Heart right ventricle (tissue), 16 donors: ENCODE results near the gene ENOX1. TPM values are rescaled to one million over a fixed set of nuclear protein-coding genes. Genes with fewer than 3 reads are reported as not detected.
A peak's percentile ranks its signal among the peaks of the same experiment; 100 is the strongest.

ENCODE experiments used
- ATAC-seq, 8 donors: fragments of 200-7000 bp; cut with Tn5 transposase; one replicate each; pipeline ENCODE4 v1.9.1; 2020; ENCODE audit warnings: mild to moderate bottlenecking in 8 of 8, moderate library complexity in 8 of 8, moderate number of reproducible peaks in 1 of 8
- DNase-seq, 2 donors: peaks; one replicate each; pipeline ENCODE4 v3.0.0-alpha.2; 2020
- H3K27ac ChIP-seq, 10 donors: fragments of 200-600 bp; sonication (generic) in 2 of 10; one replicate each; pipeline versions ENCODE4 v1.5.0 to v1.8.0; 2020 to 2022; ENCODE audit warnings: mild to moderate bottlenecking in 3 of 10
- H3K27me3 ChIP-seq, 7 donors: fragments of 200-600 bp; one replicate each; pipeline ENCODE4 v1.8.0; 2021 to 2022; ENCODE audit warnings: mild to moderate bottlenecking in 2 of 7
- H3K36me3 ChIP-seq, 9 donors: fragments of 200-600 bp; sonication (generic) in 1 of 9; one replicate each; pipeline versions ENCODE4 v1.5.0 to v1.8.0; 2020 to 2022; ENCODE audit warnings: mild to moderate bottlenecking in 2 of 9
- H3K4me1 ChIP-seq, 9 donors: fragments of 200-600 bp; sonication (generic) in 1 of 9; one replicate each; pipeline versions ENCODE4 v1.5.0 to v1.8.0; 2020 to 2022; ENCODE audit warnings: mild to moderate bottlenecking in 4 of 9
- H3K4me3 ChIP-seq, 10 donors: fragments of 200-600 bp; sonication (generic) in 2 of 10; one replicate each; pipeline versions ENCODE4 v1.5.0 to v1.8.0; 2020 to 2022; ENCODE audit warnings: mild to moderate bottlenecking in 7 of 10, moderate library complexity in 2 of 10
- H3K9me3 ChIP-seq, 11 donors: fragments of 200-600 bp in 10 of 11; sonication (generic) in 2 of 11; one replicate each; pipeline versions ENCODE4 v1.5.0 to v1.8.0; 2013 to 2022; ENCODE audit warnings: mild to moderate bottlenecking in 2 of 11, control low read depth in 1 of 11, moderate library complexity in 1 of 11
- CTCF ChIP-seq, 9 donors: fragments of 200-600 bp; sonication (generic) in 2 of 9; IDR thresholded peaks; one replicate each; pipeline versions ENCODE4 v1.5.0 to v1.8.0; 2021 to 2022; ENCODE audit warnings: antibody characterized with exemption in 9 of 9, mild to moderate bottlenecking in 5 of 9, moderate library complexity in 1 of 9
- WGBS, 2 donors: extraction: QIAGEN DNeasy Blood & Tissue Kit; methylation state at CpG; one replicate each; pipeline ENCODE4 v1.1.7; 2013; ENCODE audit warnings: inconsistent platforms in 1 of 2; 5-methylcytosine and 5-hydroxymethylcytosine counted together
- intact Hi-C, 10 donors: fragments of 100-400 bp; cut with DNase I; formaldehyde crosslinking; loops; one replicate each; pipeline versions ENCODE4 v1.11.1 to v1.14.2; 2022
- polyA plus RNA-seq, 2 donors: library from polyadenylated mRNA; stranded (reverse); fragments of 200-250 nt; gene quantifications; one replicate each; pipeline ENCODE4 v1.2.3, GENCODE V29; 2013
- total RNA-seq, 10 donors: library from RNA; stranded (reverse); fragmentation: NEBNext Ultra II Directional in 3 of 10; extraction: Animal tissue kit (Norgen Biotek cat#: 25700) in 3 of 10; gene quantifications; one replicate each; pipeline versions ENCODE4 v1.2.1 to v1.2.4, GENCODE V29; 2021 to 2023
- donor health status: Arrhythmogenic right ventricular cardiomyopathy.
- donor health status: ischemic (EF 13 %, LVEDD 7.1; RV severe dilation, severe dysfunction).
- donor health status: healthy with polysubstance abuse.
- donor health status: DM: no; HTN: yes; CAD: no.
- donor health status: DM: no; HTN: no; CAD: no.
- donor health status: ischemic (EF 25% LVEDD 6.9; RV normal size, moderate dysfunction).
- donor health status: ischemic (EF 25% LVEDD 5.7; RV mildly dilated, moderate dysfunction).
- donor health status: healthy.
- donor health status: DM: yes; HTN: yes; CAD: no.
- donor health status: Ischemic cardiomyopathy.
- donor health status: ischemic (EF 35%, LVEDD 5.7; RV mildly dilated, moderate dysfunction).
- donor health status: nonischemic (EF 11% LVEDD 7.7; RV severe dilation, severe dysfunction).
- donor health status: DM: yes; HTN: yes; CAD: no.
- donor health status: PGD.
- donor health status: ischemic (EF 29% LVEDD 5.4; RV normal size, mild dysfunction).
- donor health status: nonischemic (EF 23%, LVEDD 6.1; RV moderate dilation, normal function).

ENOX1 gene
- total and polyA plus RNA-seq, 12 donors, result 2.0 to 10.4 (median 7.1) TPM

- H3K27me3 ChIP-seq, result no peaks in the 10 kb centered on the region
- peaks cover 0 to 3% (median 0%) of the 10 kb centered on the region in 9 donors for H3K4me1 ChIP-seq
- TF ChIP-seq CTCF (IDR thresholded peaks at IDR 0.05), result no peak
- no peak for ATAC-seq
- no peak overlapping the region for H3K27ac ChIP-seq
- WGBS, 2 donors, result 48 to 49% methylated on average over 2 of the region's 2 CpGs
- no peak for DNase-seq
- H3K9me3 ChIP-seq, result peaks cover 0 to 7% (median 0%) of the 10 kb centered on the region in 11 donors
- H3K4me3 ChIP-seq, result no peak overlapping the region
- intact Hi-C loops, result no loop called here
- H3K36me3 ChIP-seq, result no peaks in the 10 kb centered on the region
Observed at GRCh38 chr13:43720780-43721397, 65.9 kb downstream of the ENOX1 start.

GRCh38 chr13:43698758-43699157 lies 88.0 kb downstream of the ENOX1 start:
- no peak for DNase-seq
- no peak for TF ChIP-seq CTCF (IDR thresholded peaks at IDR 0.05)
- Histone ChIP-seq H3K9me3 (no peaks in the 10 kb centered on the region), H3K4me3 (no peak overlapping the region), H3K27ac (peak overlapping the region in 6 of 10 donors; percentile 42 to 61 (median 48)), H3K27me3 (no peaks in the 10 kb centered on the region), H3K36me3 (no peaks in the 10 kb centered on the region), H3K4me1 (peaks cover 0 to 47% (median 20%) of the 10 kb centered on the region in 9 donors)
- intact Hi-C loops, result loop anchor here in 1 of 10 donors (5.0 kb wide), 1 partner anchor 69 kb away; no protein-coding TSS in a partner anchor
- 38 to 52% methylated on average over 2 of the region's 2 CpGs for WGBS, 2 donors
- ATAC-seq, result peak in 7 of 8 donors; percentile 66 to 85 (median 78)

GRCh38 chr13:43698009-43698408 lies 88.8 kb downstream of the ENOX1 start:
- no peak overlapping the region for H3K4me3 ChIP-seq
- intact Hi-C loops, result loop anchor here in 1 of 10 donors (5.0 kb wide), 1 partner anchor 69 kb away; no protein-coding TSS in a partner anchor
- no peaks in the 10 kb centered on the region for H3K36me3 ChIP-seq
- H3K9me3 ChIP-seq, result no peaks in the 10 kb centered on the region
- ATAC-seq (peak in 1 of 8 donors; percentile 19), DNase-seq (no peak)
- H3K4me1 ChIP-seq, result peaks cover 0 to 41% (median 13%) of the 10 kb centered on the region in 9 donors
- 83 to 84% methylated on average over 2 of the region's 2 CpGs for WGBS, 2 donors
- TF ChIP-seq CTCF (IDR thresholded peaks at IDR 0.05), result no peak
- H3K27me3 ChIP-seq, result no peaks in the 10 kb centered on the region
- H3K27ac ChIP-seq, result peak overlapping the region in 5 of 10 donors; percentile 2 to 49 (median 42)

- peak overlapping the region in 7 of 10 donors; percentile 2 to 49 (median 37) for H3K27ac ChIP-seq
- intact Hi-C loops, result loop anchor here in 1 of 10 donors (5.0 kb wide), 1 partner anchor 70 kb away; no protein-coding TSS in a partner anchor
- 50 to 52% methylated on average over 2 of the region's 2 CpGs for WGBS, 2 donors
- no peak overlapping the region for H3K4me3 ChIP-seq
- no peaks in the 10 kb centered on the region for H3K27me3 ChIP-seq
- no peaks in the 10 kb centered on the region for H3K36me3 ChIP-seq
- no peak for DNase-seq
- H3K9me3 ChIP-seq, result no peaks in the 10 kb centered on the region
- TF ChIP-seq CTCF (IDR thresholded peaks at IDR 0.05), result no peak
- H3K4me1 ChIP-seq, result peaks cover 0 to 39% (median 13%) of the 10 kb centered on the region in 9 donors
- peak in 6 of 8 donors; percentile 27 to 77 (median 38) for ATAC-seq
Observed at GRCh38 chr13:43697323-43697722, 89.4 kb downstream of the ENOX1 start.
